Measurements from ENCODE around the gene FAM9C.

DNA sequence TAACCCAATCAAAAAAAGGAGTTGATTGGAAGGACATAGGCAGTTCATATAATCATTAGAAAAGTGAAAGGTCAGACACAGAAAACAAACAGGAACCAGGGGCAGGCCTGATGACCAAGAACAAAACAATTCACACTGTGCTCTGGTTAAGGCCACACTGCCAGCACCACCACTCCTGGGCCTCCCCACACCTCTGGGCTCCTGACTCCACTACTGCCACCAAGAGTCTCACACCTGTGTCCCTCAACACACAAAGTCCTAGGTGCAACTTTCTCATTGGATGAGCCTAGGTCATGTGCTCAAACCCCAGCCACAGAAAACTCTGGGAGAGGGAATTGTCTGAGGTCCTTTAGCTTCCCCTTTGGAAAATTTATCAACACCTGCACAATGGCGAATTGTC, 11.1 kb upstream of the FAM9C start:
- TF ChIP-seq, protein P1, sequence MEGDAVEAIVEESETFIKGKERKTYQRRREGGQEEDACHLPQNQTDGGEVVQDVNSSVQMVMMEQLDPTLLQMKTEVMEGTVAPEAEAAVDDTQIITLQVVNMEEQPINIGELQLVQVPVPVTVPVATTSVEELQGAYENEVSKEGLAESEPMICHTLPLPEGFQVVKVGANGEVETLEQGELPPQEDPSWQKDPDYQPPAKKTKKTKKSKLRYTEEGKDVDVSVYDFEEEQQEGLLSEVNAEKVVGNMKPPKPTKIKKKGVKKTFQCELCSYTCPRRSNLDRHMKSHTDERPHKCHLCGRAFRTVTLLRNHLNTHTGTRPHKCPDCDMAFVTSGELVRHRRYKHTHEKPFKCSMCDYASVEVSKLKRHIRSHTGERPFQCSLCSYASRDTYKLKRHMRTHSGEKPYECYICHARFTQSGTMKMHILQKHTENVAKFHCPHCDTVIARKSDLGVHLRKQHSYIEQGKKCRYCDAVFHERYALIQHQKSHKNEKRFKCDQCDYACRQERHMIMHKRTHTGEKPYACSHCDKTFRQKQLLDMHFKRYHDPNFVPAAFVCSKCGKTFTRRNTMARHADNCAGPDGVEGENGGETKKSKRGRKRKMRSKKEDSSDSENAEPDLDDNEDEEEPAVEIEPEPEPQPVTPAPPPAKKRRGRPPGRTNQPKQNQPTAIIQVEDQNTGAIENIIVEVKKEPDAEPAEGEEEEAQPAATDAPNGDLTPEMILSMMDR (IDR thresholded peaks at IDR 0.05) = no peak
- TF ChIP-seq POLR2AphosphoS5 (IDR thresholded peaks at IDR 0.05) (no peak), POLR2A (IDR thresholded peaks at IDR 0.05) (no peak)

Data from prostate gland (tissue), 2 donors.